Panc1 (cell line): ENCODE data around the gene FANCI.

Experiments used
- POLR2AphosphoS5 ChIP-seq: IDR thresholded peaks from 2 replicates; pipeline ENCODE4 v1.6.1; 2012; ENCODE audit warnings: mild to moderate bottlenecking, low read depth, low read length, moderate library complexity
- TF ChIP-seq, protein P1 (sequence below): fragments of 450-650 bp; IDR thresholded peaks from 2 replicates; pipeline ENCODE4 v1.5.1; 2017; ENCODE audit warnings: mild to moderate bottlenecking
- TF ChIP-seq, protein P2 (sequence below), 2 experiments: IDR thresholded peaks; 2 replicates each; pipeline ENCODE4 v1.6.1; 2011 to 2012; ENCODE audit warnings: low read depth in 2 of 2, control low read depth in 1 of 2, low read length in 1 of 2, mild to moderate bottlenecking in 1 of 2, moderate library complexity in 1 of 2; ENCODE audit not compliant: insufficient read depth in 1 of 2

DNA sequence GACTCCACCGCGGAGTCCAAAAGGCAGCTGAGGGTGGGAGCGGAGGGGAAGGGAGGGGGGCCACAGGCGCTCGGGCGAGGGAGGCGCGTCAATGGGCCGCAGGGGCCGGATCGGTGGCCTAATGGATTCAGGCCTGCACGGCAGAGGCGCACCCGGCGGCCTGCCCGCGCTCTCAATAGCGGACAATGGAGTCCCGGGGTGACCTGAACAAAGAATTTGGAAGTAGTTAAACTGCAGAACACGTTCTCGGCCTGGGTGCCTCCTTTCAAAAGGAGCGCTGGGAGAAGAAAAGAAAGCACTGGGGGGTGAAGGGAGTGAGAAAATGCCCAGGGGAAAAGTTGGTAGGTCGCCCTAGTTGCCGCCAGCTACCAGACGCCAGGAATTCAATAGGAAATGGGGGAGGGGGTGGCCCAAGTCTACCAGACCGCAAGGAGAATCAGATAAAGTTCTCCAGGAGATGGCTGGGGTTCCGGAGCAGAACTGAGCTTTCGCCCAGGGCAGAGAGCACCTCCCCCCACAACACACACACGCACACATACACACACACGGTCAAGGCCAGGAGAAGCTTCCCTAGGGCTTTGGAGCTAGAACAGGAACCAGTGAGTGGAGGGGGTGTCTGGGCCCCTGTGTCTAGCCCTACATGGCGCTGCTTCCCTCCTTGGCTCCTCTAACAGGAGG, 116.7 kb downstream of the FANCI start:
- TF ChIP-seq, protein P1, sequence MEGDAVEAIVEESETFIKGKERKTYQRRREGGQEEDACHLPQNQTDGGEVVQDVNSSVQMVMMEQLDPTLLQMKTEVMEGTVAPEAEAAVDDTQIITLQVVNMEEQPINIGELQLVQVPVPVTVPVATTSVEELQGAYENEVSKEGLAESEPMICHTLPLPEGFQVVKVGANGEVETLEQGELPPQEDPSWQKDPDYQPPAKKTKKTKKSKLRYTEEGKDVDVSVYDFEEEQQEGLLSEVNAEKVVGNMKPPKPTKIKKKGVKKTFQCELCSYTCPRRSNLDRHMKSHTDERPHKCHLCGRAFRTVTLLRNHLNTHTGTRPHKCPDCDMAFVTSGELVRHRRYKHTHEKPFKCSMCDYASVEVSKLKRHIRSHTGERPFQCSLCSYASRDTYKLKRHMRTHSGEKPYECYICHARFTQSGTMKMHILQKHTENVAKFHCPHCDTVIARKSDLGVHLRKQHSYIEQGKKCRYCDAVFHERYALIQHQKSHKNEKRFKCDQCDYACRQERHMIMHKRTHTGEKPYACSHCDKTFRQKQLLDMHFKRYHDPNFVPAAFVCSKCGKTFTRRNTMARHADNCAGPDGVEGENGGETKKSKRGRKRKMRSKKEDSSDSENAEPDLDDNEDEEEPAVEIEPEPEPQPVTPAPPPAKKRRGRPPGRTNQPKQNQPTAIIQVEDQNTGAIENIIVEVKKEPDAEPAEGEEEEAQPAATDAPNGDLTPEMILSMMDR: no peak
- TF ChIP-seq, protein P2, sequence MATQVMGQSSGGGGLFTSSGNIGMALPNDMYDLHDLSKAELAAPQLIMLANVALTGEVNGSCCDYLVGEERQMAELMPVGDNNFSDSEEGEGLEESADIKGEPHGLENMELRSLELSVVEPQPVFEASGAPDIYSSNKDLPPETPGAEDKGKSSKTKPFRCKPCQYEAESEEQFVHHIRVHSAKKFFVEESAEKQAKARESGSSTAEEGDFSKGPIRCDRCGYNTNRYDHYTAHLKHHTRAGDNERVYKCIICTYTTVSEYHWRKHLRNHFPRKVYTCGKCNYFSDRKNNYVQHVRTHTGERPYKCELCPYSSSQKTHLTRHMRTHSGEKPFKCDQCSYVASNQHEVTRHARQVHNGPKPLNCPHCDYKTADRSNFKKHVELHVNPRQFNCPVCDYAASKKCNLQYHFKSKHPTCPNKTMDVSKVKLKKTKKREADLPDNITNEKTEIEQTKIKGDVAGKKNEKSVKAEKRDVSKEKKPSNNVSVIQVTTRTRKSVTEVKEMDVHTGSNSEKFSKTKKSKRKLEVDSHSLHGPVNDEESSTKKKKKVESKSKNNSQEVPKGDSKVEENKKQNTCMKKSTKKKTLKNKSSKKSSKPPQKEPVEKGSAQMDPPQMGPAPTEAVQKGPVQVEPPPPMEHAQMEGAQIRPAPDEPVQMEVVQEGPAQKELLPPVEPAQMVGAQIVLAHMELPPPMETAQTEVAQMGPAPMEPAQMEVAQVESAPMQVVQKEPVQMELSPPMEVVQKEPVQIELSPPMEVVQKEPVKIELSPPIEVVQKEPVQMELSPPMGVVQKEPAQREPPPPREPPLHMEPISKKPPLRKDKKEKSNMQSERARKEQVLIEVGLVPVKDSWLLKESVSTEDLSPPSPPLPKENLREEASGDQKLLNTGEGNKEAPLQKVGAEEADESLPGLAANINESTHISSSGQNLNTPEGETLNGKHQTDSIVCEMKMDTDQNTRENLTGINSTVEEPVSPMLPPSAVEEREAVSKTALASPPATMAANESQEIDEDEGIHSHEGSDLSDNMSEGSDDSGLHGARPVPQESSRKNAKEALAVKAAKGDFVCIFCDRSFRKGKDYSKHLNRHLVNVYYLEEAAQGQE (IDR thresholded peaks at IDR 0.05; ENCODE audit: insufficient read depth in 1 of 2, low read depth in 2 of 2, low read length in 1 of 2): no peak
- no peak for TF ChIP-seq POLR2AphosphoS5
